HepG2 (cell line): Measurements from ENCODE around the gene YWHAH. TPM values are rescaled to one million over a fixed set of nuclear protein-coding genes. Genes with fewer than 3 reads are reported as not detected.

Experiments used
- ATAC-seq: fragments of 200-7000 bp; cut with Tn5 transposase; 3 replicates; pipeline ENCODE4 v1.9.1; 2020; ENCODE audit warnings: mild to moderate bottlenecking, moderate library complexity
- BruUV-seq: library from RNA; stranded (reverse); fragments of 400-500 nt; replicated peaks from 2 replicates; lab custom pipeline; 2021; lab: Mats Ljungman, UMichigan
- CTCF ChIA-PET: fragments of 300-600 bp; formaldehyde crosslinking; extraction: SDS; loops from one replicate; lab custom pipeline; 2021; ENCODE audit warnings: low total read pairs, inconsistent platforms, low intra/inter-chr PET ratio; lab: Yijun Ruan, JAX
- POLR2A ChIA-PET: fragments of 350-600 bp; sonication (Branson Sonifier 250); formaldehyde crosslinking; loops from one replicate; lab custom pipeline; 2020; ENCODE audit warnings: antibody characterized with exemption, inconsistent platforms; lab: Yijun Ruan, JAX
- DNase-seq: peaks from one replicate; pipeline ENCODE4 v3.0.0-alpha.2; 2015; ENCODE audit warnings: low spot score
- FAIRE-seq: peaks from 3 replicates; lab custom pipeline; 2011; peaks lifted over from hg19 to GRCh38; lab: Jason Lieb, UNC
- H2AFZ ChIP-seq: one replicate; pipeline ENCODE4 v1.6.1; 2011; ENCODE audit warnings: low read length, inconsistent platforms
- H3K27ac ChIP-seq: fragments of 300-600 bp; 3 replicates; pipeline ENCODE4 v1.8.0; 2011; ENCODE audit warnings: mixed run types, mild to moderate bottlenecking, mixed read lengths, low read length, inconsistent platforms; ENCODE audit not compliant: insufficient read depth; ENCODE audit errors: extremely low read length
- H3K27me3 ChIP-seq, 2 experiments: fragments of 200-600 bp in 1 of 2; 2 replicates in 1 of 2; 3 replicates in 1 of 2; pipeline versions ENCODE4 v1.6.0 to v1.8.0; 2011; ENCODE audit warnings: low read length in 2 of 2, mild to moderate bottlenecking in 2 of 2, moderate library complexity in 2 of 2, inconsistent platforms in 1 of 2; ENCODE audit not compliant: insufficient read depth in 2 of 2, control insufficient read depth in 1 of 2
- H3K36me3 ChIP-seq, 2 experiments: fragments of 200-600 bp in 1 of 2; replicated peaks in 1 of 2; 2 replicates in 1 of 2; 3 replicates in 1 of 2; pipeline versions ENCODE4 v1.5.1 to v1.8.0; 2011; ENCODE audit warnings: low read length in 2 of 2, inconsistent platforms in 1 of 2; ENCODE audit not compliant: insufficient read depth in 2 of 2, control insufficient read depth in 1 of 2
- H3K4me1 ChIP-seq: 2 replicates; pipeline ENCODE4 v1.5.1; 2012; ENCODE audit warnings: low read length, inconsistent platforms; ENCODE audit not compliant: insufficient read depth
- H3K4me2 ChIP-seq: 2 replicates; pipeline ENCODE4 v1.6.0; 2011; ENCODE audit warnings: low read depth, low read length, inconsistent platforms
- H3K4me3 ChIP-seq, 3 experiments: fragments of 200-600 bp in 1 of 3; sonication (generic), shearing (Covaris generic) in 1 of 3; replicated peaks in 1 of 3; 2 replicates each; pipeline ENCODE4 v1.5.1; 2011 to 2016; ENCODE audit warnings: low read length in 3 of 3, inconsistent platforms in 2 of 3, low read depth in 2 of 3, mild to moderate bottlenecking in 2 of 3, control low read depth in 1 of 3, mixed read lengths in 1 of 3; ENCODE audit not compliant: insufficient read depth in 1 of 3
- H3K79me2 ChIP-seq: one replicate; pipeline ENCODE4 v1.6.1; 2011; ENCODE audit warnings: low read length, inconsistent platforms; ENCODE audit not compliant: insufficient read depth
- H3K9ac ChIP-seq: 2 replicates; pipeline ENCODE4 v1.6.0; 2011; ENCODE audit warnings: mild to moderate bottlenecking, low read depth, low read length, inconsistent platforms; ENCODE audit not compliant: insufficient read depth
- H3K9me3 ChIP-seq: 2 replicates; pipeline ENCODE4 v1.5.1; 2012; ENCODE audit warnings: mild to moderate bottlenecking, low read length
- H4K20me1 ChIP-seq: 2 replicates; pipeline ENCODE4 v1.6.0; 2011; ENCODE audit warnings: inconsistent platforms, mild to moderate bottlenecking, low read length, moderate library complexity; ENCODE audit not compliant: insufficient read depth
- JUN ChIP-seq: sonication (generic); formaldehyde crosslinking; IDR thresholded peaks from 2 replicates; pipeline ENCODE4 v1.4.0; 2020; ENCODE audit warnings: mild to moderate bottlenecking, missing genetic modification reagents
- KAT8 ChIP-seq: IDR thresholded peaks from 2 replicates; pipeline ENCODE4 v1.6.1; 2016; ENCODE audit warnings: missing genetic modification reagents, missing compliant biosample characterization
- KDM2A ChIP-seq: sonication (generic); formaldehyde crosslinking; IDR thresholded peaks from 2 replicates; pipeline ENCODE4 v1.4.0; 2020; ENCODE audit warnings: low read depth, missing genetic modification reagents, borderline replicate concordance
- KMT2B ChIP-seq: IDR thresholded peaks from 2 replicates; pipeline ENCODE4 v1.6.1; 2016; ENCODE audit warnings: missing genetic modification reagents, missing compliant biosample characterization
- NFYC ChIP-seq: IDR thresholded peaks from 2 replicates; pipeline ENCODE4 v1.6.1; 2016; ENCODE audit warnings: missing genetic modification reagents, missing compliant biosample characterization
- PCBP2 ChIP-seq: fragments of 200-400 bp; formaldehyde crosslinking; optimal IDR thresholded peaks from 2 replicates; pipeline ENCODE3; 2018; ENCODE audit warnings: low read length, low read depth; ENCODE audit not compliant: poor library complexity, severe bottlenecking
- RFX1 ChIP-seq: fragments of 450-650 bp; IDR thresholded peaks from 2 replicates; pipeline ENCODE4 v1.6.1; 2017
- RFXAP ChIP-seq: sonication (generic); formaldehyde crosslinking; IDR thresholded peaks from 2 replicates; pipeline ENCODE4 v1.4.0; 2020; ENCODE audit warnings: missing genetic modification reagents, borderline replicate concordance
- SALL2 ChIP-seq: sonication (generic); formaldehyde crosslinking; IDR thresholded peaks from 2 replicates; pipeline ENCODE4 v1.8.1; 2023; ENCODE audit warnings: mild to moderate bottlenecking, missing genetic modification reagents, inconsistent platforms
- SP1 ChIP-seq, 2 experiments: fragments of 450-650 bp in 1 of 2; sonication (generic) in 1 of 2; formaldehyde crosslinking in 1 of 2; IDR thresholded peaks; 2 replicates each; pipeline versions ENCODE4 v1.4.0 to v1.6.1; 2016 to 2020; ENCODE audit warnings: missing genetic modification reagents in 1 of 2
- TFDP2 ChIP-seq: sonication (generic); formaldehyde crosslinking; IDR thresholded peaks from 2 replicates; pipeline ENCODE4 v1.4.0; 2020; ENCODE audit warnings: missing genetic modification reagents
- U2AF2 ChIP-seq: fragments of 200-400 bp; formaldehyde crosslinking; IDR thresholded peaks from 2 replicates; pipeline ENCODE4 v1.6.1; 2017; ENCODE audit warnings: low read depth, mild to moderate bottlenecking, low read length
- XRCC5 ChIP-seq: fragments of 200-400 bp; formaldehyde crosslinking; optimal IDR thresholded peaks from 2 replicates; pipeline ENCODE3; 2017; ENCODE audit warnings: mild to moderate bottlenecking, low read length
- ZBTB43 ChIP-seq: sonication (generic); formaldehyde crosslinking; conservative IDR thresholded peaks from 2 replicates; pipeline ENCODE4 v1.4.0; 2020; ENCODE audit warnings: missing genetic modification reagents
- ZNF256 ChIP-seq: sonication (generic); formaldehyde crosslinking; conservative IDR thresholded peaks from 2 replicates; pipeline ENCODE4 v1.4.0; 2020; ENCODE audit warnings: missing genetic modification reagents
- ZNF619 ChIP-seq: sonication (generic); formaldehyde crosslinking; IDR thresholded peaks from 2 replicates; pipeline ENCODE4 v1.4.0; 2020; ENCODE audit warnings: mild to moderate bottlenecking, missing genetic modification reagents
- ZNF672 ChIP-seq: sonication (generic); formaldehyde crosslinking; IDR thresholded peaks from 2 replicates; pipeline ENCODE4 v1.8.1; 2022; ENCODE audit warnings: missing genetic modification reagents
- ZNF703 ChIP-seq: sonication (generic); formaldehyde crosslinking; IDR thresholded peaks from 2 replicates; pipeline ENCODE4 v1.5.1; 2020; ENCODE audit warnings: missing genetic modification reagents, mild to moderate bottlenecking, moderate library complexity, borderline replicate concordance
- ZNF891 ChIP-seq: sonication (generic); formaldehyde crosslinking; IDR thresholded peaks from 2 replicates; pipeline ENCODE4 v1.5.0; 2020; ENCODE audit warnings: mild to moderate bottlenecking, missing genetic modification reagents
- in situ Hi-C: cut with HindIII; loops from 2 replicates; pipeline ENCODE4 v1.10.0; 2017; ENCODE audit warnings: low pct_unique_long_range_greater_than_20kb; ENCODE audit not compliant: extremely low pct_ligation_motif_present
- intact Hi-C: fragments of 100-400 bp; cut with micrococcal nuclease; formaldehyde crosslinking; loops from one replicate; pipeline ENCODE4 v1.10.0; 2022; ENCODE audit not compliant: unreplicated experiment
- polyA plus RNA-seq, 8 experiments: library from polyadenylated mRNA; depleted of rRNA in 3 of 8; stranded (reverse) in 7 of 8; unstranded in 1 of 8; fragments of >200 nt; fragmentation: Illumina TruSeq in 4 of 8; extraction: Trizol in 4 of 8; gene quantifications; 2 replicates each; pipeline versions ENCODE4 v1.2.1 to v1.2.3, GENCODE V29; 2011 to 2016; ENCODE audit warnings: low read depth in 4 of 8, missing spikeins in 1 of 8, mixed read lengths in 1 of 8; ENCODE audit not compliant: insufficient read depth in 1 of 8
- total RNA-seq, 5 experiments: library from RNA; depleted of rRNA; stranded (reverse); fragments of >200 nt; fragmentation: Illumina TruSeq; extraction: Trizol; gene quantifications; 2 replicates each; pipeline ENCODE4 v1.2.3, GENCODE V29; 2016; ENCODE audit warnings: low read depth in 1 of 5
- TF ChIP-seq, protein P1 (sequence below): sonication (generic); formaldehyde crosslinking; IDR thresholded peaks from 2 replicates; pipeline ENCODE4 v1.4.0; 2020; ENCODE audit warnings: missing genetic modification reagents
- TF ChIP-seq, protein P2 (sequence below): sonication (generic); formaldehyde crosslinking; IDR thresholded peaks from 2 replicates; pipeline ENCODE4 v1.4.0; 2020; ENCODE audit warnings: mild to moderate bottlenecking, missing genetic modification reagents

The YWHAH gene
- total and polyA plus RNA-seq, 2 of the 13 experiments (the other 11 are each of a cell fraction or from before 2014, with no cell fraction given): 35.6 to 92.7 TPM

GRCh38 chr22:31926969-31927368, 17.4 kb upstream of the YWHAH start:
- no peaks in the 10 kb centered on the region for H3K79me2 ChIP-seq
- H4K20me1 ChIP-seq: no peaks in the 10 kb centered on the region
- intact Hi-C loops: no loop called here
- BruUV-seq: no TSS peak
- no peak for FAIRE-seq
- H3K4me1 ChIP-seq: peaks cover 25% of the 10 kb centered on the region
- H3K9me3 ChIP-seq: no peaks in the 10 kb centered on the region
- ChIA-PET POLR2A (interaction anchor here (1.2 kb wide), 1 partner anchor 15 kb away, joined by 4 read pairs; no protein-coding TSS in a partner anchor), CTCF (no interaction called here)
- H3K36me3 ChIP-seq: no peaks in the 10 kb centered on the region
- no peak overlapping the region for H2AFZ ChIP-seq
- ATAC-seq: peak; percentile 58
- H3K9ac ChIP-seq: no peak overlapping the region
- no peak overlapping the region for H3K27ac ChIP-seq
- peaks cover 0 to 6% of the 10 kb centered on the region in 2 experiments; a peak in 3 of 5 replicates for H3K27me3 ChIP-seq
- no peak overlapping the region for H3K4me3 ChIP-seq
- no peak for DNase-seq
- in situ Hi-C loops: no loop called here
- no peak overlapping the region for H3K4me2 ChIP-seq
- no peak for TF ChIP-seq KDM2A
- TF ChIP-seq, protein P1, sequence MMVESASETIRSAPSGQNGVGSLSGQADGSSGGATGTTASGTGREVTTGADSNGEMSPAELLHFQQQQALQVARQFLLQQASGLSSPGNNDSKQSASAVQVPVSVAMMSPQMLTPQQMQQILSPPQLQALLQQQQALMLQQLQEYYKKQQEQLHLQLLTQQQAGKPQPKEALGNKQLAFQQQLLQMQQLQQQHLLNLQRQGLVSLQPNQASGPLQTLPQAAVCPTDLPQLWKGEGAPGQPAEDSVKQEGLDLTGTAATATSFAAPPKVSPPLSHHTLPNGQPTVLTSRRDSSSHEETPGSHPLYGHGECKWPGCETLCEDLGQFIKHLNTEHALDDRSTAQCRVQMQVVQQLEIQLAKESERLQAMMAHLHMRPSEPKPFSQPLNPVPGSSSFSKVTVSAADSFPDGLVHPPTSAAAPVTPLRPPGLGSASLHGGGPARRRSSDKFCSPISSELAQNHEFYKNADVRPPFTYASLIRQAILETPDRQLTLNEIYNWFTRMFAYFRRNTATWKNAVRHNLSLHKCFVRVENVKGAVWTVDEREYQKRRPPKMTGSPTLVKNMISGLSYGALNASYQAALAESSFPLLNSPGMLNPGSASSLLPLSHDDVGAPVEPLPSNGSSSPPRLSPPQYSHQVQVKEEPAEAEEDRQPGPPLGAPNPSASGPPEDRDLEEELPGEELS: no peak
- no peak for TF ChIP-seq ZNF891 (CRISPR knock-in tag)
- TF ChIP-seq ZNF619: no peak
- TF ChIP-seq ZNF256 (CRISPR knock-in tag): no peak
- TF ChIP-seq KAT8 (CRISPR knock-in tag): no peak
- TF ChIP-seq ZNF672 (CRISPR knock-in tag): no peak
- TF ChIP-seq XRCC5: no peak
- no peak for TF ChIP-seq PCBP2
- no peak for TF ChIP-seq ZNF703 (CRISPR knock-in tag)
- TF ChIP-seq U2AF2: no peak
- no peak for TF ChIP-seq SP1 (IDR thresholded peaks at IDR 0.05)
- TF ChIP-seq SP1 (CRISPR knock-in tag; IDR thresholded peaks at IDR 0.05): no peak
- TF ChIP-seq KMT2B (CRISPR knock-in tag): no peak
- TF ChIP-seq, protein P2, sequence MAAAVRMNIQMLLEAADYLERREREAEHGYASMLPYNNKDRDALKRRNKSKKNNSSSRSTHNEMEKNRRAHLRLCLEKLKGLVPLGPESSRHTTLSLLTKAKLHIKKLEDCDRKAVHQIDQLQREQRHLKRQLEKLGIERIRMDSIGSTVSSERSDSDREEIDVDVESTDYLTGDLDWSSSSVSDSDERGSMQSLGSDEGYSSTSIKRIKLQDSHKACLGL (CRISPR knock-in tag): no peak
- 0 out of 2 replicates have a peak, but pooled peaks have one; percentile 29 for TF ChIP-seq RFXAP (CRISPR knock-in tag)
- TF ChIP-seq TFDP2 (CRISPR knock-in tag): no peak
- no peak for TF ChIP-seq ZBTB43 (CRISPR knock-in tag)
- TF ChIP-seq JUN: no peak
- TF ChIP-seq RFX1: peak; percentile 15; the same call in 1 of the 2 replicates
- TF ChIP-seq NFYC (CRISPR knock-in tag): peak; percentile 27; the same call in 1 of the 2 replicates
- no peak for TF ChIP-seq SALL2 (CRISPR knock-in tag)
